T1000 (cell line): ENCODE results near the gene IL17RB.

Experiments
- DNase-seq: peaks from one replicate; lab custom pipeline; 2025; ENCODE audit warnings: mixed read lengths; lab: John Stamatoyannopoulos, UW

IL17RB gene

GRCh38 chr3:53846134-53846850 is at the start of gene IL17RB, which contains the start of gene CHDH:
Gene IL17RB, plus strand, starts transcription at chr3:53846568. Its CDS starts 21 bp downstream, at chr3:53846589.
Gene CHDH, minus strand, starts transcription at chr3:53846419. Its CDS starts 22,411 bp downstream, at chr3:53824008.
- DNase-seq: no peak

- no peak for DNase-seq
Measured at GRCh38 chr3:53798144-53798543, 48.2 kb upstream of the IL17RB start.

GRCh38 chr3:53799338-53799865 is 47.0 kb upstream of the IL17RB start:
- no peak for DNase-seq

- no peak for DNase-seq
Measured at GRCh38 chr3:53800041-53800906, 46.1 kb upstream of the IL17RB start.

GRCh38 chr3:53801319-53801718 is 45.0 kb upstream of the IL17RB start:
- DNase-seq: no peak

GRCh38 chr3:53802256-53802880 is 44.0 kb upstream of the IL17RB start:
- no peak for DNase-seq

- DNase-seq: no peak
Measured at GRCh38 chr3:53803124-53803815, 43.1 kb upstream of the IL17RB start.

GRCh38 chr3:53803816-53804695 is 42.3 kb upstream of the IL17RB start:
- DNase-seq: no peak

- peak; percentile 46 for DNase-seq
Measured at GRCh38 chr3:53804697-53805462, 41.5 kb upstream of the IL17RB start.

GRCh38 chr3:53805463-53806159 is 40.8 kb upstream of the IL17RB start:
- no peak for DNase-seq

- no peak for DNase-seq
Measured at GRCh38 chr3:53806182-53807116, 39.9 kb upstream of the IL17RB start.

- DNase-seq: no peak
Measured at GRCh38 chr3:53807117-53807810, 39.1 kb upstream of the IL17RB start.

GRCh38 chr3:53808496-53808895 is 37.9 kb upstream of the IL17RB start:
- DNase-seq: no peak

GRCh38 chr3:53809267-53809666 is 37.1 kb upstream of the IL17RB start:
- no peak for DNase-seq

GRCh38 chr3:53809764-53810400 is 36.5 kb upstream of the IL17RB start:
- DNase-seq: no peak

- DNase-seq: no peak
Measured at GRCh38 chr3:53811143-53811927, 35.0 kb upstream of the IL17RB start.
